Prostate gland (tissue), 2 donors: ENCODE results near the gene GNG14. TPM values are rescaled to one million over a fixed set of nuclear protein-coding genes. Genes with fewer than 3 reads are reported as not detected.

ENCODE experiments used
- DNase-seq: peaks from one replicate; pipeline ENCODE4 v3.0.0-alpha.2; 2019; ENCODE audit warnings: low spot score
- H3K27ac ChIP-seq, 2 donors: fragments of 200-600 bp; sonication (generic); 2 replicates each; pipeline ENCODE4 v1.5.1; 2017 to 2019
- H3K27me3 ChIP-seq: fragments of 200-600 bp; sonication (generic); replicated peaks from 2 replicates; pipeline ENCODE4 v1.5.1; 2019; ENCODE audit not compliant: insufficient read depth
- H3K36me3 ChIP-seq, 2 donors: fragments of 200-600 bp; sonication (generic); 1 replicate in 1 of 2; 2 replicates in 1 of 2; pipeline versions ENCODE4 v1.5.1 to v1.8.1; 2017 to 2019
- H3K4me1 ChIP-seq: fragments of 200-600 bp; sonication (generic); replicated peaks from 2 replicates; pipeline ENCODE4 v1.5.1; 2019
- H3K4me3 ChIP-seq, 2 donors: fragments of 200-600 bp; sonication (generic); 2 replicates each; pipeline ENCODE4 v1.5.1; 2017 to 2019
- H3K9me3 ChIP-seq: fragments of 200-600 bp; sonication (generic); 2 replicates; pipeline ENCODE4 v1.5.1; 2017
- CTCF ChIP-seq, 4 experiments: fragments of 200-600 bp in 2 of 4; fragments of 450-650 bp in 2 of 4; sonication (generic) in 2 of 4; IDR thresholded peaks; 1 replicate in 3 of 4; 2 replicates in 1 of 4; pipeline ENCODE4 v1.5.1; 2016 to 2019; ENCODE audit warnings: antibody characterized with exemption in 4 of 4, mild to moderate bottlenecking in 2 of 4, moderate library complexity in 2 of 4
- POLR2A ChIP-seq: fragments of 450-650 bp; IDR thresholded peaks from one replicate; pipeline ENCODE4 v1.6.1; 2016; ENCODE audit warnings: antibody characterized with exemption, mild to moderate bottlenecking
- POLR2AphosphoS5 ChIP-seq: sonication (generic); formaldehyde crosslinking; IDR thresholded peaks from one replicate; pipeline ENCODE4 v1.6.1; 2017; ENCODE audit warnings: antibody characterized with exemption
- WGBS: methylation state at CpG from one replicate; pipeline ENCODE4 v1.1.5; 2018; 5-methylcytosine and 5-hydroxymethylcytosine counted together
- intact Hi-C: fragments of 100-400 bp; cut with DNase I; formaldehyde crosslinking; loops from one replicate; pipeline ENCODE4 v1.14.2; 2022
- total RNA-seq, 2 donors: library from RNA; depleted of rRNA; stranded (reverse); fragments of >200 nt; gene quantifications; one replicate each; pipeline ENCODE4 v1.1.0, GENCODE V29; 2016

GNG14 gene
- total RNA-seq, 2 donors from 2014 or later, result not detected

- H3K27me3 ChIP-seq, result no peaks in the 10 kb centered on the region
- H3K4me3 ChIP-seq, result no peak overlapping the region
- TF ChIP-seq POLR2AphosphoS5, result no peak
- no peak for TF ChIP-seq POLR2A
- TF ChIP-seq CTCF (IDR thresholded peaks at IDR 0.05), result no peak
- no peak for DNase-seq
- no peaks in the 10 kb centered on the region for H3K36me3 ChIP-seq
- no peaks in the 10 kb centered on the region for H3K9me3 ChIP-seq
- 73% methylated on average over 50 of the region's 50 CpGs for WGBS
- no peaks in the 10 kb centered on the region for H3K4me1 ChIP-seq
- intact Hi-C loops, result no loop called here
- H3K27ac ChIP-seq, result no peak overlapping the region
Measured at GRCh38 chr19:12656899-12657571, 30.8 kb upstream of the GNG14 start.

GRCh38 chr19:12657966-12658365 lies 29.8 kb upstream of the GNG14 start:
- no peak for TF ChIP-seq POLR2A
- TF ChIP-seq CTCF (IDR thresholded peaks at IDR 0.05), result no peak
- TF ChIP-seq POLR2AphosphoS5, result no peak
- Histone ChIP-seq H3K4me1 (no peaks in the 10 kb centered on the region), H3K9me3 (no peaks in the 10 kb centered on the region), H3K36me3 (no peaks in the 10 kb centered on the region), H3K27ac (no peak overlapping the region), H3K27me3 (no peaks in the 10 kb centered on the region), H3K4me3 (no peak overlapping the region)
- intact Hi-C loops, result no loop called here
- WGBS, result 91% methylated on average over 21 of the region's 22 CpGs
- DNase-seq, result no peak

- Histone ChIP-seq H3K4me1 (no peaks in the 10 kb centered on the region), H3K9me3 (no peaks in the 10 kb centered on the region), H3K4me3 (no peak overlapping the region), H3K36me3 (no peaks in the 10 kb centered on the region), H3K27me3 (no peaks in the 10 kb centered on the region), H3K27ac (no peak overlapping the region)
- DNase-seq, result no peak
- WGBS, result 93% methylated on average over 12 of the region's 12 CpGs
- intact Hi-C loops, result no loop called here
- TF ChIP-seq POLR2AphosphoS5, result no peak
- no peak for TF ChIP-seq CTCF (IDR thresholded peaks at IDR 0.05)
- no peak for TF ChIP-seq POLR2A
Measured at GRCh38 chr19:12660980-12661379, 26.8 kb upstream of the GNG14 start.

GRCh38 chr19:12664406-12665280 lies 23.2 kb upstream of the GNG14 start:
- Histone ChIP-seq H3K4me1 (peaks cover 13% of the 10 kb centered on the region), H3K27me3 (no peaks in the 10 kb centered on the region), H3K36me3 (no peaks in the 10 kb centered on the region), H3K4me3 (no peak overlapping the region), H3K27ac (no peak overlapping the region), H3K9me3 (no peaks in the 10 kb centered on the region)
- 80% methylated on average over 29 of the region's 29 CpGs for WGBS
- no peak for TF ChIP-seq CTCF (IDR thresholded peaks at IDR 0.05)
- no peak for TF ChIP-seq POLR2A
- no peak for TF ChIP-seq POLR2AphosphoS5
- no peak for DNase-seq
- intact Hi-C loops, result loop anchor here (5.0 kb wide), 1 partner anchor 52 kb away; the partner anchor contains the start of genes ZNF490 and ZNF791
